IMR-90 (cell line): ENCODE measurements around the gene GNA14. TPM values are rescaled to one million over a fixed set of nuclear protein-coding genes. Genes with fewer than 3 reads are reported as not detected.

Source experiments
- ATAC-seq: fragments of 200-7000 bp; cut with Tn5 transposase; 2 replicates; pipeline ENCODE4 v1.9.1; 2020; ENCODE audit warnings: low read depth, mild to moderate bottlenecking, moderate library complexity
- BruUV-seq: library from RNA; stranded (reverse); fragments of 400-500 nt; replicated peaks from 2 replicates; lab custom pipeline; 2021; lab: Mats Ljungman, UMichigan
- CTCF ChIA-PET: fragments of 300-600 bp; formaldehyde crosslinking; extraction: SDS; loops from one replicate; lab custom pipeline; 2021; ENCODE audit warnings: antibody characterized with exemption; lab: Yijun Ruan, JAX
- POLR2A ChIA-PET: fragments of 300-600 bp; sonication (Branson Sonifier 250); formaldehyde crosslinking; loops from one replicate; lab custom pipeline; 2022; ENCODE audit warnings: antibody characterized with exemption; ENCODE audit not compliant: unreplicated experiment; lab: Charles Lee
- DNase-seq: peaks from one replicate; pipeline ENCODE4 v3.0.0; 2013
- H2AFZ ChIP-seq: replicated peaks from 2 replicates; pipeline ENCODE3; 2013; ENCODE audit warnings: low read length, mild to moderate bottlenecking; ENCODE audit not compliant: poor library complexity
- H2AK5ac ChIP-seq: 2 replicates; pipeline ENCODE4 v1.6.1; 2013; ENCODE audit warnings: low read depth, low read length, inconsistent platforms
- H2AK9ac ChIP-seq: replicated peaks from 2 replicates; pipeline ENCODE3; 2013; ENCODE audit warnings: mild to moderate bottlenecking, low read depth, low read length, moderate library complexity; ENCODE audit not compliant: poor library complexity
- H2BK120ac ChIP-seq: 2 replicates; pipeline ENCODE4 v1.6.1; 2013; ENCODE audit warnings: low read depth, low read length, inconsistent platforms
- H2BK15ac ChIP-seq: 3 replicates; pipeline ENCODE4 v1.6.1; 2013; ENCODE audit warnings: low read depth, low read length, inconsistent platforms
- H2BK20ac ChIP-seq: 2 replicates; pipeline ENCODE4 v1.6.1; 2013; ENCODE audit warnings: low read depth, mild to moderate bottlenecking, inconsistent platforms, low read length, moderate library complexity
- H2BK5ac ChIP-seq: 2 replicates; pipeline ENCODE4 v1.6.1; 2013; ENCODE audit warnings: mild to moderate bottlenecking, low read depth, low read length, inconsistent platforms; ENCODE audit not compliant: poor library complexity, severe bottlenecking
- H3K14ac ChIP-seq: replicated peaks from 2 replicates; pipeline ENCODE4 v1.6.1; 2013; ENCODE audit warnings: low read depth, low read length, inconsistent platforms
- H3K18ac ChIP-seq: 2 replicates; pipeline ENCODE4 v1.6.1; 2013; ENCODE audit warnings: low read depth, low read length, control low read depth
- H3K23ac ChIP-seq: 2 replicates; pipeline ENCODE4 v1.6.1; 2013; ENCODE audit warnings: low read depth, low read length, inconsistent platforms
- H3K27ac ChIP-seq: 2 replicates; pipeline ENCODE4 v1.5.1; 2013; ENCODE audit warnings: mild to moderate bottlenecking, control low read depth, low read length; ENCODE audit not compliant: insufficient read depth
- H3K27me3 ChIP-seq: 2 replicates; pipeline ENCODE4 v1.6.1; 2013; ENCODE audit warnings: low read length; ENCODE audit not compliant: control insufficient read depth, insufficient read depth
- H3K36me3 ChIP-seq: 2 replicates; pipeline ENCODE4 v1.6.1; 2013; ENCODE audit warnings: low read length, mixed read lengths; ENCODE audit not compliant: control insufficient read depth, insufficient read depth
- H3K4ac ChIP-seq: 2 replicates; pipeline ENCODE4 v1.6.1; 2013; ENCODE audit warnings: low read depth, low read length, inconsistent platforms
- H3K4me1 ChIP-seq: 2 replicates; pipeline ENCODE4 v1.6.1; 2013; ENCODE audit warnings: low read length, mixed read lengths; ENCODE audit not compliant: control insufficient read depth, insufficient read depth
- H3K4me2 ChIP-seq: 2 replicates; pipeline ENCODE4 v1.6.1; 2013; ENCODE audit warnings: low read depth, mild to moderate bottlenecking, control low read depth, low read length, moderate library complexity
- H3K4me3 ChIP-seq: 2 replicates; pipeline ENCODE4 v1.5.1; 2013; ENCODE audit warnings: low read depth, mild to moderate bottlenecking, control low read depth, low read length, moderate library complexity; ENCODE audit not compliant: insufficient read depth
- H3K56ac ChIP-seq: 2 replicates; pipeline ENCODE4 v1.6.1; 2013; ENCODE audit warnings: low read length, inconsistent platforms; ENCODE audit not compliant: insufficient read depth; ENCODE audit errors: extremely low read depth
- H3K79me1 ChIP-seq, 2 experiments: 2 replicates each; pipeline ENCODE4 v1.6.1; 2013; ENCODE audit warnings: low read length in 2 of 2, inconsistent platforms in 1 of 2, low read depth in 1 of 2
- H3K9ac ChIP-seq: 2 replicates; pipeline ENCODE4 v1.6.1; 2013; ENCODE audit warnings: low read depth, low read length, control low read depth
- H3K9me1 ChIP-seq: 2 replicates; pipeline ENCODE4 v1.6.1; 2013; ENCODE audit warnings: low read length, inconsistent platforms; ENCODE audit not compliant: insufficient read depth
- H3K9me3 ChIP-seq: 2 replicates; pipeline ENCODE4 v1.6.1; 2013; ENCODE audit warnings: low read length; ENCODE audit not compliant: control insufficient read depth, insufficient read depth
- H4K20me1 ChIP-seq: 2 replicates; pipeline ENCODE4 v1.6.1; 2013; ENCODE audit warnings: low read length, inconsistent platforms; ENCODE audit not compliant: insufficient read depth
- H4K5ac ChIP-seq: 2 replicates; pipeline ENCODE4 v1.6.1; 2013; ENCODE audit warnings: mild to moderate bottlenecking, low read depth, low read length, control low read depth
- H4K8ac ChIP-seq, 2 experiments: 2 replicates each; pipeline ENCODE4 v1.6.1; 2013; ENCODE audit warnings: low read depth in 2 of 2, low read length in 2 of 2, control low read depth in 1 of 2, inconsistent platforms in 1 of 2
- H4K91ac ChIP-seq: 2 replicates; pipeline ENCODE4 v1.6.1; 2013; ENCODE audit warnings: low read depth, low read length, inconsistent platforms; ENCODE audit not compliant: insufficient read depth
- BHLHE40 ChIP-seq: fragments of 150-350 bp; IDR thresholded peaks from 2 replicates; pipeline ENCODE4 v1.6.1; 2016; ENCODE audit warnings: mild to moderate bottlenecking, low read depth, low read length
- MAFK ChIP-seq: IDR thresholded peaks from 2 replicates; pipeline ENCODE4 v1.6.1; 2012; ENCODE audit warnings: low read depth, low read length, improper control_type of control experiment
- NFE2L2 ChIP-seq: fragments of 150-350 bp; IDR thresholded peaks from 2 replicates; pipeline ENCODE4 v1.6.1; 2016; ENCODE audit warnings: low read depth, mild to moderate bottlenecking, low read length
- WGBS, 2 experiments: methylation state at CpG; one replicate each; pipeline versions ENCODE4 v1.1.5 to v1.1.7; 2013; ENCODE audit warnings: missing lambda C conversion rate in 2 of 2; ENCODE audit not compliant: insufficient read length in 1 of 2; ENCODE audit errors: extremely low coverage in 2 of 2; 5-methylcytosine and 5-hydroxymethylcytosine counted together
- dilution Hi-C: fragments of 300-500 bp; cut with HindIII; formaldehyde crosslinking; loops from one replicate; pipeline ENCODE4 v1.14.3; 2018; ENCODE audit warnings: low sequenced_read_pairs; ENCODE audit not compliant: unreplicated experiment
- in situ Hi-C: fragments of 300-500 bp; cut with MboI; formaldehyde crosslinking; loops from 3 replicates; pipeline ENCODE4 v1.14.3; 2019; ENCODE audit warnings: low sequenced_read_pairs, inconsistent platforms, mixed read lengths
- intact Hi-C: fragments of 100-400 bp; cut with micrococcal nuclease; formaldehyde crosslinking; loops from 2 replicates; pipeline ENCODE4 v1.10.0; 2022
- polyA plus RNA-seq, 3 experiments: library from polyadenylated mRNA; depleted of rRNA; stranded (reverse); fragments of >200 nt; gene quantifications; 2 replicates each; pipeline ENCODE4 v1.2.3, GENCODE V29; 2012; ENCODE audit warnings: low replicate concordance in 1 of 3
- total RNA-seq: library from RNA; depleted of rRNA; stranded (reverse); fragments of >200 nt; gene quantifications from 2 replicates; pipeline ENCODE4 v1.2.3, GENCODE V29; 2012

The GNA14 gene
- total and polyA plus RNA-seq, 2 of the 4 experiments (the other 2 are of a cell fraction), result under 0.01 to 0.03 TPM

DNA sequence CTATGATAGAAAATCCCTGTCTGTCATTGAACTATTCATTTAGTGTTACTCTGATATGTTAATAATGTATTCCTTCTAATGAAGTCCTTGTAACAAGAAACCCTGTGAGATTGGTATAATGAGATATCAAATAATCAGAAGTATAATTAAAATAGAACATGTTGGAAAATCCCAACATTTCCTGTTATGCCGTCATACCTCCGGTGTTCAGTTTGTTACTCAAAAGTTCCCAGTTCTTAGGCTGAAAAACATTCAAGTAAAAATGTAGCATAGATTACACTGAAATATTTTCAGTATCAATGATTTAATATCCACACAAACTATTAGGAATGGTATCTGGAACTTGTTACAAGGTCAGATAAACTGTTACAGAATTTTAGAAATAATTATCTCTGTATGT is 227.5 kb downstream of the GNA14 start:
- Histone ChIP-seq H2BK120ac (no peak overlapping the region), H3K9me3 (no peaks in the 10 kb centered on the region), H3K14ac (no peak overlapping the region), H3K4ac (no peak overlapping the region), H3K4me1 (peaks cover 2% of the 10 kb centered on the region; the same call in 1 of the 2 replicates), H2BK20ac (no peak overlapping the region), H3K27me3 (no peaks in the 10 kb centered on the region), H2BK5ac (no peak overlapping the region), H3K18ac (no peak overlapping the region), H4K5ac (no peak overlapping the region), H2BK15ac (no peak overlapping the region), H3K56ac (no peak overlapping the region), H2AFZ (no peak overlapping the region), H3K79me1 (no peaks in the 10 kb centered on the region), H3K9ac (no peak overlapping the region), H2AK5ac (no peak overlapping the region), H3K9me1 (no peaks in the 10 kb centered on the region), H3K27ac (no peak overlapping the region), H4K91ac (no peak overlapping the region), H2AK9ac (no peak overlapping the region), H3K4me3 (no peak overlapping the region), H3K36me3 (no peaks in the 10 kb centered on the region), H4K20me1 (no peaks in the 10 kb centered on the region), H4K8ac (no peak overlapping the region), H3K23ac (no peak overlapping the region), H3K4me2 (no peak overlapping the region)
- ChIA-PET CTCF (no interaction called here), POLR2A (no interaction called here)
- no CpG with 5 or more reads among the region's 2 CpGs for WGBS, 2 experiments
- ATAC-seq, result no peak
- no peak for DNase-seq
- no TSS peak for BruUV-seq
- TF ChIP-seq NFE2L2, result no peak
- TF ChIP-seq MAFK, result no peak
- TF ChIP-seq BHLHE40, result no peak
- intact Hi-C loops, result no loop called here
- dilution Hi-C loops, result no loop called here
- in situ Hi-C loops, result no loop called here
